OCI-M2 (cell line): Measurements from ENCODE around the gene HIP1.
"Not testable (repeated sequence)": the region's sequence is repeated elsewhere in the genome, so short reads cannot be mapped to it uniquely, and the experiment has no call there.

Source experiments
- DNase-seq: peaks from one replicate; lab custom pipeline; 2025; ENCODE audit not compliant: unreplicated experiment; lab: John Stamatoyannopoulos, UW

The HIP1 gene

GRCh38 chr7:75533926-75534325 lies 204.8 kb downstream of the HIP1 start:
- no peak for DNase-seq

- no peak for DNase-seq
These were observed 206.1 kb downstream of the HIP1 start for GRCh38 chr7:75532639-75533038.

GRCh38 chr7:75531359-75531821 lies 207.4 kb downstream of the HIP1 start:
- DNase-seq, result no peak

GRCh38 chr7:75527224-75527722 lies 211.5 kb downstream of the HIP1 start:
- DNase-seq, result not testable (repeated sequence)

- DNase-seq, result not testable (repeated sequence)
These were observed 217.0 kb downstream of the HIP1 start for GRCh38 chr7:75521727-75522126.

GRCh38 chr7:75518842-75519241 lies 219.9 kb downstream of the HIP1 start:
- not testable (repeated sequence) for DNase-seq

GRCh38 chr7:75509033-75509432 lies 229.7 kb downstream of the HIP1 start:
- DNase-seq, result not testable (repeated sequence)

- DNase-seq, result not testable (repeated sequence)
These were observed 246.7 kb downstream of the HIP1 start, which contains the start of gene SPDYE5 for GRCh38 chr7:75492020-75492419. Gene SPDYE5 (plus strand): TSS chr7:75492320. CDS start chr7:75494048, 1,728 bp downstream.

- peak; percentile 11 for DNase-seq
These were observed 252.6 kb downstream of the HIP1 start, which contains the start of gene POM121C for GRCh38 chr7:75485979-75486643. Gene POM121C (minus strand): TSS chr7:75486299. CDS start chr7:75441496, 44,803 bp downstream.

GRCh38 chr7:75485355-75485978 lies 253.3 kb downstream of the HIP1 start:
- DNase-seq, result not testable (repeated sequence)
